Right forelimb (tissue), 1 donor: ENCODE measurements around the gene ADARB2.

Experiments
- DNase-seq: peaks from one replicate; pipeline ENCODE4 v3.0.0-alpha.2; 2018

The ADARB2 gene

GRCh38 chr10:1684991-1685390 is 52.3 kb downstream of the ADARB2 start:
- no peak for DNase-seq

DNA sequence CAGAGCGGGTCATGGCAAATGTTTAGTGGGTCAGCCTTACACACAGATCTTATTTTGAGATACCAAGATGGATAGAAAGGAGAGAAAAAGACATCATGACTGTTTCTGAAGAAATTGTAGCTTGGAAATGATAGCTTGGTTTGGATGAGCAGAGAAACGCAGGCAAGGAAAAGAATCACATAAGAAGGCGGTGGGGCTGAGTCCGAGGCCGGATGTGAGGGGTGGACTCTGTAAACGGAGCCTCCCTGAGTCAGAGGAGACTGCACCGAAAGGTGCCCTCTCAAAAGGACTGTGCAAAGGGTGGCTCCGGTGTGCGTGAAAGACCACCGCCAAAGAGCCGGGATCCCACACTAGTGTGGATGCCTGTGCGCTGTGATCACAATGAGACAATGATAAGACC is 53.7 kb downstream of the ADARB2 start:
- no peak for DNase-seq

DNA sequence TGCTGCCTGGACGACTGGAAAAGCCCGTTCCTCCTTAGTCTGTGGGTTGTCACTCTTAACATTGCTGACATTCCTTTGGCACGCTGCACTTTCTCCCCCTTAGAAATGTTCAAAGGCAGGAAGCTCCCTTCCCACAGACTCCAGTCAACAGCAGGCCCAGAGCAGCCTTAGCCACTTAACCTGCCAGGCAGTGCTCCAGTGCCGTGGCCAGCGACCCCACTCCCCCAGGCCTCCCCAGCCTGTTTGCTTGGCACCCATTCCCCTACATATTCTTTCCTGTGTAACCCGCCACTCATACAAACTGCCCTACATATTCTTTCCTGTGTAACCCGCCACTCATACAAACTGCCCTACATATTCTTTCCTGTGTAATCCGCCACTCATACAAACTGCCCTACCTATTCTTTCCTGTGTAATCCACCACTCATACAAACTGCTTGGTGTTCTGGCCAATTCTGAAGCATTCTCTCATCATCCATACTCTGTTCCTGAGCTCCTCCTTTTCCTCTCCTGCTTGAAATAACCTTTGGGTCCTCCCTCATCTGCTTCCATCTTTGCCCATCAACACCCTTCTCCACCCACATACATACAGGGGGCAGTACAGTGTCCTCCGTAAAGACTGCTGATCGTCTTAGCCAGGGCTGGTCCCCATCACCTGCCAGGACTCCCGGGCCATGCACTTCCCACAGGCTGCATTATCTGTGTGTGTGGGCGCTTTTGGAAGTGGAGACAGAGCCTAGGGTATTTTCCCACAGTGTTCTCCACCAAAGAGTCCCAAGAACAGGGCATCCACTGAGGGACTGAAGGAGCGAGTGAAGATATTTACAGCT is 57.3 kb downstream of the ADARB2 start:
- no peak for DNase-seq

DNA sequence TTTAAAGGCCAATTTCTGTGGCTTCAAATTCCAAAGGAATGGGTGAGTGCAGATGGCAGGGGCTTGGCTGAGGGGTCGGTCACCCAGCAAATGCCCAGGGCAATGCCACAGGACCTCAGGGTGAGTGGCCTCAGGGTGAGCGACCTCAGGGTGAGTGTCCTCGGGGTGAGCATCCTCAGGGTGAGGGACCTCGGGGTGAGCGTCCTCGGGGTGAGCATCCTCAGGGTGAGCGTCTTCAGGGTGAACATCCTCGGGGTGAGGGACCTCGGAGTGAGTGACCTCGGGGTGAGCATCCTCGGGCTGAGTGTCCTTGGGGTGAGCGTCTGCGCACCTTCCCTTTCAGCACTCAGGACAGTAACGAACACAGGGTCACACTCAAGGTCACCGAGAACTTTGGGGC is 59.2 kb downstream of the ADARB2 start:
- DNase-seq: no peak

GRCh38 chr10:1677307-1677939 is 59.9 kb downstream of the ADARB2 start:
- no peak for DNase-seq

- no peak for DNase-seq
These were observed 62.8 kb downstream of the ADARB2 start for GRCh38 chr10:1674501-1674900.

GRCh38 chr10:1673568-1674345 is 63.6 kb downstream of the ADARB2 start:
- no peak for DNase-seq

DNA sequence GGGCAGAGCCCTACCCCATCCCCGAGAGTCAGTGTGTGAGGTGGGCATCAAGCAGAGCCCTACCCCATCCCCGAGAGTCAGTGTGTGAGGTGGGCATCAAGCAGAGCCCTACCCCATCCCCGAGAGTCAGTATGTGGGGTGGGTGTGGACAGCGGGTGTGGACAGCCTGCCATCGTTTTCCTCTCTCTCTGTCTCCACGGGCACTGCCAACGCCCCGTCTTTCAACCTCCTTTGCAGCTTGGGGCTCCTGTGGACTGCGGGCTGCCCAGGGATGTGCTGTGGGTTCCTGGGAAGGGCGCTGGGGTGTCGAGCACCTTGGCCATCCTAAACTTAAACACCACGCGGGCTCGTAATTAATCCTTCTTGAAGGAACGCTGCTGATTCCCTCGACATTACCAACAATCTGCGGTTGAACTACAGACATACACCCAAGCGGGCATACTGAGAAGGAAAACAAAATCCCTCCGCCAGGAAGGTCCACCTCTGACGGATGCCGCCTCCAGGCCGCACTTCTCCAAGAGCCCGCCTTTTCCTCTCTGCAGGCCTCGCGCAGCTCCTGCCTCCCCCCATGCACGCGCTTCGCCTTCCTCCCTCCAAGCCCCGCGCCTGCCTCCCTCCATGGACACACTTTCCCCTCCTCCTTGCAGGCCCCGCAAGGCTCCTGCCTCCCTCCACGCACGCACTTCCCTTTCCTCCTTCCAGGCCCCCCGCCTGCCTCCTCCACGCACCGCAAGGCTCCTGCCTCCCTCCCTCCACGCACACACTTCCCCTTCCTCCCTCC is 65.1 kb downstream of the ADARB2 start:
- no peak for DNase-seq

DNA sequence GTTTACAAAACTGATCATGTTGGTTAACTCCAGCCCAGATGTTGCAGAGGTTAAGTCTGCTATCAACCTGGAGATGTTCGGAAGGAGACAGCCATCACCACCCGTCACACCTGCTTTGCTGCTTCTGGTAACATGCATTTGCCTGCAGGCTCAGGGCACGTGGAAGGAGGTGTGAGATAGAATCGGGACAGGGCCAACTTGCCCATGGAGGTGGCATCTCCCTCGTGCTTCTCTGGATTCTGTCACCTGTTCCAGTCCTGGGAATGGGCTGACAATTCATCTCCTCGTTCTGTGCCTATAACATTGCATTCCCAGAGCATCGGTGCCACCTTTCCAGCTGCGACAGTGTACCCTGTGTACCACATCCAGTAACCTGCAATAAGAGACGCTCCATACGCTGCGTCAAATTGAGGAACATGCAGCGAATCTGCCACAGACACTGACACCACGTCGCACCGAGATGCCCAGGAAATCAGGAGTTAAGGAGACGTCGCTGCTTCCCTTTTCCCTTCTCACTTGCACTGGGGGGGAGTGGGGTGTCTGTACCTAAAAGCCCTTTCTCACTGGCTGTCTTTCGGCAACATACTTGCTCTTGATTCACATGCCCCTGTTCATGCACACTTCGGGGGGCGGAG is 65.8 kb downstream of the ADARB2 start:
- DNase-seq: no peak

DNA sequence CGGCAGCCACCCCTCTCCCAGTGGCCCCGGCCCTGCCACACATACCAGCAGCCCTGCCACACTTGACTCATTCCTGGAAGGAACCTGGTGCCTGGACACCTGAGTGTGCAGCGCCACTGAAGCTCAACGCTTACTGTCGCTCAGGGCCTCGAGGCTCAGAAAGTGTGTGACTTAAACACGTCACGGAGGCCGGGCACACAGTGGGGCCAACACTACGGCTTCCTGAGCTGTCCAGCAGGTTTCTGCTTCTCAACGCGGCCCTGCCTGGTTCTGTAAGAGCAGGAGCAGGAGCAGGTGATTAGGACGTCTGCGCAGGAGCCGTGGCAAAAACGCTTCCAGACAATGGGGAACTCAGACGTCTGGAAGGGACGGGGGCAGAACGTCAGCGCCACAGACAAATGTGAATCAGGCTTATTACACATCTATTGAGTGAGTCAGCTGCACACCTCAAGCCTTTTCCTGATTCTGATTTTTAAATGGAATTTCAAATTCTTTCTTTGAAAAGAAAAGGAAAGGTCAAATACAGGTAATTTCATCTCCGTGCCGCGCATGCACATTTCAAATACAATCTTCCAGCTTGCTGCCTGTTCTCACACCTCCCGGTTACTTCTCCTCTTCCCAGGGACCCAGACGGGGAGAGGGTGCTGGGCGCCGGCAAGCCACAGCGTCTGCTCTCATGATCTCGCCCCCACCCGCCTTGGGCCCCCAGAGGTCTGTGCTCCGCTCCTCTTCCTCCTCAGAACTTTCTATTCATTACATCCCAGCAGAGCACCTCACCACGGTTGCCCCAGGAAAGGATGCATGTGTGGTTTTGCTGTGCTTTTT is 66.6 kb downstream of the ADARB2 start:
- DNase-seq: no peak

DNA sequence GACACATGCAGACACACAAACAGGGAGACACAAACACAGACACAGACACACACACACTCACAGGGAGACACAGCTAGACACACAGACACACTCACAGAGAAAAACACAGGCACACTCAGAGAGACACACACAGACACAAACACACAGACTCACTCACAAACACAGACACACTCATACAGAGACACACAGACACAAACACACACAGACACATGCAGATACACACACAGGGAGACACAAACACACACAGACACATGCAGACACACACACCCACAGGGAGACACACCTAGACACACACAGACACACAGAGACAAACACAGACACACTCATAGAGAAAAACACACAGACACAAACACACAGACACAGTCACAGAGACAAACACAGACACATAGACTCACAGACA is 67.9 kb downstream of the ADARB2 start:
- no peak for DNase-seq

DNA sequence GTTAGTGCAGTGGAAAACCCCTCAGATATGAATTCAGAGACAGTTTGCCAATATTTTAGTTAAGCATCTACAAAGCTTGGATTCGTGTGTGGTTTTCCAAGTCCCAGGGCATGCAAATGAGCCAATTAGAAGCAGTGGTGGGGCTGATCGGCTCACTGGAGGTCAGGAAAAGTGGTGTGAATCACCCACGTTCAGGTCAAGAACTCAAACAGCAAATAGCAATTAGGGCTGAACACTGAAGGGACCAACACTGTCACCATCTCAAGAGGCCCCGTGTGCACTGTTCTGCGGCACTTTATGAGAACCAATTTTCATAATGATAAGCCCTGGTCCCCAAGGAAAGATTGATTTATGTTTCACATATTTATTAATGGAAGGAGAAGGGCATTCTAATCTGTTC is 68.9 kb downstream of the ADARB2 start:
- no peak for DNase-seq

GRCh38 chr10:1667392-1667791 is 69.9 kb downstream of the ADARB2 start:
- no peak for DNase-seq

GRCh38 chr10:1666147-1666546 is 71.2 kb downstream of the ADARB2 start:
- no peak for DNase-seq

GRCh38 chr10:1665681-1666080 is 71.6 kb downstream of the ADARB2 start:
- DNase-seq: no peak

- no peak for DNase-seq
These were observed 72.2 kb downstream of the ADARB2 start for GRCh38 chr10:1665021-1665661.

- DNase-seq: no peak
These were observed 72.9 kb downstream of the ADARB2 start for GRCh38 chr10:1664333-1664964.

GRCh38 chr10:1663226-1663625 is 74.1 kb downstream of the ADARB2 start:
- DNase-seq: no peak

GRCh38 chr10:1662438-1663025 is 74.8 kb downstream of the ADARB2 start:
- no peak for DNase-seq

- DNase-seq: no peak
These were observed 75.4 kb downstream of the ADARB2 start for GRCh38 chr10:1661859-1662437.
